22Rv1 (cell line): ENCODE results near the gene GALK2.

Experiments used
- CTCF ChIP-seq: fragments of 450-650 bp; IDR thresholded peaks from 2 replicates; pipeline ENCODE4 v1.5.1; 2017; ENCODE audit warnings: mild to moderate bottlenecking
- ZFX ChIP-seq: fragments of 450-650 bp; IDR thresholded peaks from 2 replicates; pipeline ENCODE4 v1.6.1; 2017; ENCODE audit warnings: antibody characterized with exemption, borderline replicate concordance

DNA sequence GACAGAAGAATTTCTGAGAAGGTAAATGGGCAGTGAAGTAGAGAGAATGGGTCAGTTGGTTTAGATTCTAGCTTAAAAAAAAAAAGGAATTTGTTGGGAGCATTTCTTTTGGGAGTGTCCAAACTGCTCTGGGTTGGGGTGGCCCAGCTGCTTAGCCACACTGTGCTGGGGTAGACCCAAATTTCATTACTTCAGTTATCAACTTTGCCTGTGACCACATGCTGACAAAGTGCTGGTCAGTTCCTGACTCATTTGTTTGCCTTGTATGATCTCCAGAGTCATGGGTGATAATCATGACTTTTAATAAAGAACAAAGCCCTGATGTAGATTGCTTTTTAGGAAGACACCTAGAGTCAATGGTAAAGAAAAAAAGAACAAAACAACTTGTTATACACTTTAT, 131.5 kb downstream of the GALK2 start:
- no peak for TF ChIP-seq CTCF
- no peak for TF ChIP-seq ZFX
